KBM-7 (cell line): ENCODE results near the gene EBF3.
"Not testable (repeated sequence)": the region's sequence is repeated elsewhere in the genome, so short reads cannot be mapped to it uniquely, and the experiment has no call there.

Source experiments
- DNase-seq: peaks from one replicate; pipeline ENCODE4 v3.0.0-alpha.2; 2015
- in situ Hi-C: fragments of 300-500 bp; cut with MboI; formaldehyde crosslinking; loops from 2 replicates; pipeline ENCODE4 v1.14.3; 2020; ENCODE audit warnings: low sequenced_read_pairs, low pct_unique_long_range_greater_than_20kb, mixed read lengths

Gene EBF3

DNA sequence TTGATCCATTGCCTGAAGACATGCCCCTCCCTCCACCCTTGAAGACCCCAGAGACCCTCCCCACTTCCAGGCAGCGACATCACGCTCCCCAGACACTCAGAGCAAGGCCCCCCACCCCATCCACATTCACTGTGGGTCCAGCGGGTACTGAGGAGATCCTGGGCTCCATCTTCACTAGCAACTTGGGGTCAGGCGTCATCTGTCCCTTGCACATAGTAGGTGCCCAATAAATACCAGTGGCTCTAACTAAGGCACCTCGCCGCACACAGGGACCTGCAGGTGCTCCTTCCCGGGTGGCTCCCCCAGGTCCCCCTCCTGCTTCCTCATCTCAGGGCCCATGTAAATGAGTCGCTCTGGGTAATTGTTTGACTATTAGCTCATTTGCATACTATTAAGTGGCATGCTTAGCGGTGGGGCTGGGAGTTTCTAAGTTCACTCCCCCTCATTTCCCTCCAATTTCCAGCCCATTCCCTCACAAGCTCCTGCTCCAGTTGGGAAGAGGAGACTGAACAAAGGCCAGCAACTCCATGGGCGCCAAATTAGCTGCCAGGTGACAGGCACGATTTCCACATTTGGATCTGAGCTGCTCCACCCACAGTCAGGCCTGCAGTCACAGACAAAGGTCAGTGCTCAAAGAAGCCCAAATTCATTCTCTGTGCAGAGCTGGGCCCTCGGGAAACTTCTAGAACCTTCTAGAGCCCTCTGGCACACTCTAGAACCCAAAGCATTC is 29.7 kb downstream of the EBF3 start:
- in situ Hi-C loops: no loop called here
- DNase-seq: no peak

DNA sequence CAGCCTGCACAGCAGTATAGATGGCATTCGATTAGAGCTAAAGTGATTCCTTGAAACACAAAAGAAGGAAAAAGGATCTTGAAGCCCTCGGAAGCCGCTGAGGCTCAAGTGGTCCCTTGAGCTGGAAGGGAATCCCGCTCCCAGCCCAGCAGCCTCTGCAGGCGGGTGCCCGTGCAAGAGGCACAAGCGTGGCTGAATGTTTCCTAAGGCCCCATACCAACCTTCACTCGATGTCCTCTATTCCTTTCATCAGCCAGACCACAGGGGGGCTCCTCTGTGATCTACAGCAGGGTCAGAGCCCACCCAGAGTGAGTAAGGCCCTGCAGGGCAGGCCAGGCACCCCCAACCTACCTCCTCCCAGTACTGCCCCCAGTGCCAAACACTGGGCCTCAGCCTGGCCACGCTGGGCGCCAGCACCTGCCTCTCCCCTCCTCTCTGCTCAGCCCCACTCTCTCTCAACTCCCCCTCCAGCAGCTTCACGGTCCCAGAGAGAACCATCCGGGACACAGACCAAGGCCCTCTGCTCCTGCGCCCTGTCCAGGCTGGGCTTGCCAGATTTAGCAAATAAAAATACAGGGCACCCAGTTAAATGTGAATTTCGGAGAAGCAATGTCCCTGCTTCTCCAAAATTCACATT is 30.5 kb downstream of the EBF3 start:
- in situ Hi-C loops: no loop called here
- DNase-seq: no peak

GRCh38 chr10:129932751-129933433 is 31.2 kb downstream of the EBF3 start:
- in situ Hi-C loops: no loop called here
- no peak for DNase-seq

GRCh38 chr10:129932182-129932581 is 31.9 kb downstream of the EBF3 start:
- DNase-seq: no peak
- in situ Hi-C loops: no loop called here

- in situ Hi-C loops: no loop called here
Measured at GRCh38 chr10:129929343-129930292, 34.5 kb downstream of the EBF3 start.

GRCh38 chr10:129927351-129928120 is 36.5 kb downstream of the EBF3 start:
- in situ Hi-C loops: no loop called here
- no peak for DNase-seq

More at GRCh38 chr10:129929343-129930292, 34.5 kb downstream of the EBF3 start:
- DNase-seq: no peak

GRCh38 chr10:129926066-129927055 is 37.7 kb downstream of the EBF3 start:
- in situ Hi-C loops: no loop called here
- no peak for DNase-seq

DNA sequence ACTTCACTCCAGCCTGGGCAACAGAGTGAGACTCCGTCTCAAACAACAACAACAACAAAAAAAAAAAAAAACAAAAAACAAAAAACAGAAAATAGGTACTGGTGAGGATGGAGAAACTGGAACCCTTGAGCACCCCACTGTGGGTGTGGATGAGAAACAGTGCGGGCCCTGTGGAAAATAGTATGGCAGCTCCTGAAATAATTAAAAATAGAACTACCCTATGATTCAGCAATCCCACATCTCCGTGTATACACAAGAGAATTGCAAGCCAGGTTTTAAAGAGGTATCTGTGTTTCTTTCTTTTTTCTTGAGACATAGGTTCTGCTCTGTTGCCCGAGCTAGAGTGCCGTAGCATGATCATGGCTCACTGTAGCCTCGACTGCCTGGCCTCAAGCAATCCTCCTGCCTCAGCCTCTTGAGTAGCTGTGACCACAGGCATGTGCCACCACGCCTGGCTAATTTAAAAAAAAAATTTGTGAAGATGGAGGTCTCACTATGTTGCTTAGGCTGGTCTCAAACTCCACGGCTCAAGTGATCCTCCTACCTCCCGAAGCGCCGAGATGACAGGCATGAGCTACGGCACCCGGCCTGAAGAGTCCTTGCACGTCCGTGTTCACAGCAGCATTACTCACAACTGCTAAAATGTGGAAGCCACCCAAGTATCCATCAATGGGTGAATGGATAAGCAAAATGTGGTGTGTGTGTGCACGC is 39.5 kb downstream of the EBF3 start:
- in situ Hi-C loops: no loop called here
- no peak for DNase-seq

DNA sequence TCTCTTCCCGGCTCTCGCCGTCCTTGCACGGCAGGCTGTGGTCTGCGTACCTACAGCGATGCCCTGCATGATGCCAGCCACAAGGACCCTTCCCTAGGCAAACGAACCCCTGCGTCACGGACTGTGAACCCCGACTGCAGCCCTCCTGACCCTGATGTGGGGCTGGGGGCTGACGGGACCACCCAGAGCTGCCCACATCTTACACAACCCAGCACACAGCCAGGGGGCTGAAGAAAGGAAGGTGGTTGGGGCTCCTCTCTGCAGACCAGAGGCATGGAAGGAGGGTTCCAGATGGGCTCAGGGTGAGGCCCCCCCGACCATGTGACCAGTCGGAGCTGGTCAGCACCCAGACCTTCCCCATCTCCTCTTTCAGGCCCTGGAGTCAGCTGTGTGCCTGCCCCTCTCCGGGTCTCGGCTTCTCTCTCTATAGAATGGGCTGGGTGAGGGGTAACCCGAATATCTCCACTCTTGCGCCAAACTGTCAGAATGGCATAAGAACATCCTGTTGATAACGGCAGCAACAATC is 41.4 kb downstream of the EBF3 start:
- no peak for DNase-seq

GRCh38 chr10:129921801-129922597 is 42.1 kb downstream of the EBF3 start:
- DNase-seq: no peak
- in situ Hi-C loops: no loop called here

More for the DNA sequence above, 41.4 kb downstream of the EBF3 start:
- in situ Hi-C loops: no loop called here

DNA sequence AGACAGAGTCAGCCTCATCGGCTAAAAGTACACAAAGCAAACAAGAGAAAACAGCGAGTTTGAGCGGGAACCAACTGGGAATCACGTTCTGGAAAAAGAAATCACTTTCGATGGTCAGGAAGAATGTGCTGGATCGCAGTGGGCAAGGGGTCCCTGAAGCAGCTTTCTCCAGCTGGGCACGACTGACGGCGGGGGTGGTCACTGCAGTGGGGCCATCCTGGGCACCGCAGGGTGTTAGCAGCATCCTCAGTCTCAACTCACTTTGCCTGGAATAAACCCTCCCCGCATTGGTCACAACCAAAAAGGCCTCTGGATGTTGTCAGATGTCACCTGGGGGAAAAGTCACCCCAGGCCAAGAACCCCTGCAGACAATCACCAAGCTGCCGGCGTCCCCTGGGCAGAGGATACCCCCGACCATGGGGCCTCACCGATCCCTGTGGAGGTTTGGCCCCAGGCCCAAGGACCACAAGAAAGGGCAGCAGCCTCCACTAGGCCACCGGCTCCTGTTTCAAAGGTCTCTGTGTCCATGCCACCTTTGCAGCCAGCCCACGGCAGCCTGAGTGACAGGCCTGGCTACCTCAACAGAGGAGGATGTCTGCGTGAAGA is 42.9 kb downstream of the EBF3 start:
- in situ Hi-C loops: no loop called here
- no peak for DNase-seq

DNA sequence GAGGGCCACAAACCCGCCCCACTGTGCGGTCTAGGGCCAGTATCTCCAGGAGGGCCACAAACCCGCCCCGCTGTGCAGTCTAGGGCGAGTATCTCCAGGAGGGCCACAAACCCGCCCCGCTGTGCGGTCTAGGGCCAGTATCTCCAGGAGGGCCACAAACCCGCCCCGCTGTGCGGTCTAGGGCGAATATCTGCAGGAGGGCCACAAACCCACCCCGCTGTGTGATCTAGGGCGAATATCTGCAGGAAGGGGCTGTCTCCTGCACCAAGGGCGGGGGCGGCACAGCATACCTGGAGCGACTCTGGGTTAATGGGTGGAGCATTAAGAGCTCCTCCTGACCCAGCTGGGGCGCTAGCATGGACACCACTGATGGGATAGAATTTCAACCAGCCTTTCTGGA is 43.9 kb downstream of the EBF3 start:
- DNase-seq, in situ Hi-C loops: not testable (repeated sequence)

GRCh38 chr10:129919358-129919757 is 44.7 kb downstream of the EBF3 start:
- in situ Hi-C loops: no loop called here
- DNase-seq: no peak

GRCh38 chr10:129918836-129919235 is 45.2 kb downstream of the EBF3 start:
- DNase-seq: no peak
- in situ Hi-C loops: no loop called here

- DNase-seq: no peak
- in situ Hi-C loops: no loop called here
Measured at GRCh38 chr10:129918401-129918800, 45.7 kb downstream of the EBF3 start.
